ENCODE measurements around the gene SPINK5.

- no peak for TF ChIP-seq CTCF (conservative IDR thresholded peaks at IDR 0.05; ENCODE audit: low read depth, low read length)
- TF ChIP-seq EZH2 (IDR thresholded peaks at IDR 0.05; ENCODE audit: borderline replicate concordance, low read depth, low read length, poor library complexity, severe bottlenecking): no peak
Observed at GRCh38 chr5:148107608-148108007, 43.8 kb downstream of the SPINK5 start.

Measured in A673 (cell line).